B cell (primary cell): ENCODE measurements around the gene METTL9. TPM values are rescaled to one million over a fixed set of nuclear protein-coding genes. Genes with fewer than 3 reads are reported as not detected.

Experiments
- ATAC-seq: fragments of 200-7000 bp; cut with Tn5 transposase; one replicate; pipeline ENCODE4 v1.10.0; 2021; ENCODE audit warnings: low read depth, mild to moderate bottlenecking, moderate number of reproducible peaks, moderate library complexity
- CTCF ChIA-PET: fragments of 350-600 bp; sonication (Branson Sonifier 250); formaldehyde crosslinking; loops from one replicate; lab custom pipeline; 2021; ENCODE audit warnings: antibody characterized with exemption, inconsistent platforms; lab: Charles Lee
- POLR2A ChIA-PET: fragments of 350-600 bp; sonication (Branson Sonifier 250); formaldehyde crosslinking; loops from one replicate; lab custom pipeline; 2021; ENCODE audit warnings: antibody characterized with exemption; lab: Charles Lee
- DNase-seq: peaks from one replicate; pipeline ENCODE4 v3.0.0; 2013
- H2AFZ ChIP-seq: 2 replicates; pipeline ENCODE4 v1.6.1; 2012; ENCODE audit warnings: mild to moderate bottlenecking, low read depth, low read length; ENCODE audit not compliant: insufficient read depth, poor library complexity, severe bottlenecking
- H3K27ac ChIP-seq, 2 donors: 1 replicate in 1 of 2; 2 replicates in 1 of 2; pipeline ENCODE4 v1.5.1; 2012 to 2013; ENCODE audit warnings: low read length in 2 of 2, mild to moderate bottlenecking in 2 of 2, moderate library complexity in 1 of 2
- H3K27me3 ChIP-seq, 4 experiments: fragments of 200-600 bp in 1 of 4; sonication (generic) in 1 of 4; replicated peaks in 1 of 4; 1 replicate in 2 of 4; 2 replicates in 2 of 4; pipeline versions ENCODE4 v1.6.1 to v1.7.0; 2013 to 2016; ENCODE audit warnings: low read length in 3 of 4, mild to moderate bottlenecking in 2 of 4, mixed read lengths in 1 of 4, moderate library complexity in 1 of 4; ENCODE audit not compliant: insufficient read depth in 4 of 4, control insufficient read depth in 3 of 4; ENCODE audit errors: control extremely low read depth in 1 of 4
- H3K36me3 ChIP-seq, 2 experiments: replicated peaks in 1 of 2; 1 replicate in 1 of 2; 2 replicates in 1 of 2; pipeline versions ENCODE4 v1.6.1 to v1.7.1; 2013; ENCODE audit warnings: low read length in 1 of 2; ENCODE audit not compliant: insufficient read depth in 2 of 2, control insufficient read depth in 1 of 2; ENCODE audit errors: control extremely low read depth in 1 of 2, extremely low read depth in 1 of 2
- H3K4me1 ChIP-seq, 2 donors: fragments of 200-600 bp in 1 of 2; sonication (generic) in 1 of 2; 1 replicate in 1 of 2; 2 replicates in 1 of 2; pipeline versions ENCODE4 v1.5.1 to v1.6.1; 2013 to 2017; ENCODE audit warnings: low read length in 2 of 2; ENCODE audit not compliant: control insufficient read depth in 2 of 2, insufficient read depth in 2 of 2
- H3K4me2 ChIP-seq: replicated peaks from 2 replicates; pipeline ENCODE3; 2012; ENCODE audit warnings: mild to moderate bottlenecking, low read depth, low read length; ENCODE audit not compliant: poor library complexity, severe bottlenecking
- H3K4me3 ChIP-seq, 5 experiments: fragments of 200-600 bp in 1 of 5; sonication (generic) in 1 of 5; 1 replicate in 3 of 5; 2 replicates in 2 of 5; pipeline versions ENCODE4 v1.5.1 to v1.7.0; 2011 to 2016; ENCODE audit warnings: low read length in 4 of 5, mild to moderate bottlenecking in 4 of 5, low read depth in 2 of 5, control low read depth in 1 of 5, moderate library complexity in 1 of 5; ENCODE audit not compliant: insufficient read depth in 1 of 5; ENCODE audit errors: control extremely low read depth in 1 of 5, extremely low read depth in 1 of 5
- H3K79me2 ChIP-seq: fragments of 200-600 bp; sonication (generic); one replicate; pipeline ENCODE4 v1.6.0; 2016; ENCODE audit warnings: low read length; ENCODE audit not compliant: control insufficient read depth, insufficient read depth
- H3K9ac ChIP-seq: fragments of 200-600 bp; sonication (generic); 2 replicates; pipeline ENCODE4 v1.6.1; 2017; ENCODE audit warnings: mild to moderate bottlenecking, low read length, moderate library complexity
- H3K9me3 ChIP-seq, 3 donors: one replicate each; pipeline versions ENCODE4 v1.6.1 to v1.7.1; 2013; ENCODE audit warnings: low read length in 2 of 3; ENCODE audit not compliant: control insufficient read depth in 2 of 3, insufficient read depth in 1 of 3; ENCODE audit errors: control extremely low read depth in 1 of 3
- H4K20me1 ChIP-seq: 2 replicates; pipeline ENCODE4 v1.6.0; 2012; ENCODE audit warnings: mild to moderate bottlenecking, low read length; ENCODE audit not compliant: insufficient read depth, control insufficient read depth, poor library complexity, severe bottlenecking
- H3K27ac Mint-ChIP-seq: one replicate; pipeline ENCODE4 v1.8.0; 2021; ENCODE audit warnings: mixed read lengths
- H3K27me3 Mint-ChIP-seq: one replicate; pipeline ENCODE4 v1.8.0; 2021; ENCODE audit warnings: mixed read lengths
- H3K4me1 Mint-ChIP-seq: one replicate; pipeline ENCODE4 v1.8.0; 2021; ENCODE audit warnings: mixed read lengths
- H3K4me3 Mint-ChIP-seq: one replicate; pipeline ENCODE4 v1.8.0; 2021; ENCODE audit warnings: mixed read lengths
- H3K9me3 Mint-ChIP-seq: one replicate; pipeline ENCODE4 v1.8.0; 2022; ENCODE audit warnings: mixed read lengths; ENCODE audit not compliant: insufficient read depth
- EZH2 ChIP-seq: IDR thresholded peaks from 2 replicates; pipeline ENCODE4 v1.6.1; 2012; ENCODE audit warnings: borderline replicate concordance, low read depth, mild to moderate bottlenecking, moderate library complexity, low read length; ENCODE audit not compliant: insufficient read depth, poor library complexity, severe bottlenecking
- WGBS: methylation state at CpG from one replicate; pipeline ENCODE4 v1.1.5; 2013; ENCODE audit warnings: missing lambda C conversion rate; ENCODE audit not compliant: insufficient coverage; 5-methylcytosine and 5-hydroxymethylcytosine counted together
- intact Hi-C: fragments of 100-400 bp; cut with micrococcal nuclease; formaldehyde crosslinking; loops from one replicate; pipeline ENCODE4 v1.10.0; 2022
- polyA plus RNA-seq: library from polyadenylated mRNA; depleted of rRNA; stranded (reverse); fragments of >200 nt; gene quantifications from 2 replicates; pipeline ENCODE4 v1.2.3, GENCODE V29; 2012
- small RNA-seq: library from RNA; depleted of rRNA; stranded (forward); fragments of <200 nt; gene quantifications from one replicate; pipeline ENCODE3, GENCODE V24; 2012; ENCODE audit warnings: low replicate concordance, low read depth; ENCODE audit not compliant: insufficient read length
- total RNA-seq, 2 donors: library from RNA; stranded (reverse); fragments of 120-200 nt in 1 of 2; gene quantifications; 1 replicate in 1 of 2; 2 replicates in 1 of 2; pipeline versions ENCODE4 v1.2.3 to v1.2.4, GENCODE V29; 2013 to 2022
- TF ChIP-seq, protein P1 (sequence below): fragments of 200-600 bp; IDR thresholded peaks from one replicate; pipeline ENCODE4 v1.8.0; 2022; ENCODE audit warnings: antibody characterized with exemption, mild to moderate bottlenecking

METTL9 gene
- total and polyA plus RNA-seq, 2 donors (not counting 1 experiment from before 2014, with no cell fraction given) = 34.0 to 57.7 TPM

DNA sequence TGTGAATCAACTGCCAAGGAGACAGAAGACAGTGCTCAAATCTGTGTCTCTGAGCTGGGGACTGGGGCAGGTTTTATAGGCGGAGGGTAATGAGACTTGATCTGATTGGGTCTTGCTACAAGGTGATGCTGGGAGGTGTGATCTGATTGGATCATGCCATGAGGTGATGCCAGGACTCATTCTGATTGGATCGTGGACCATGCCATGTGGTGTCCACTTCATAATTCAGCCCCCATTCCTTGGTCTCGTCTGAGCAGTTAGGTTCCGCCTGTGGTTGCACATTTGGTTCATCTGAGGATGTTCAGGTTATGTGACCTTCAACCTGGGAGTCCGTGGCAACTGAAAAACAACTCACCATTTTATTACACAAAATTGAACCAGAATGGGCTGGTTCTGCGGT, 105.4 kb downstream of the METTL9 start:
- H3K79me2 ChIP-seq = no peaks in the 10 kb centered on the region
- intact Hi-C loops = loop anchor here (10.0 kb wide), 1 partner anchor 1730 kb away; no protein-coding TSS in a partner anchor
- Mint-ChIP-seq H3K4me1 (peaks cover 16% of the 10 kb centered on the region), H3K4me3 (no peak overlapping the region), H3K27me3 (peaks cover 26% of the 10 kb centered on the region), H3K27ac (no peak overlapping the region), H3K9me3 (no peaks in the 10 kb centered on the region)
- no peak overlapping the region for H3K4me2 ChIP-seq
- peaks cover 0 to 2% (median 0%) of the 10 kb centered on the region in 3 donors for H3K9me3 ChIP-seq
- ChIA-PET CTCF (interaction anchor here (1.0 to 10.9 kb wide), 3 partner anchors 17 to 123 kb away, joined by 3 to 129 read pairs (median 92); no protein-coding TSS in a partner anchor), POLR2A (no interaction called here)
- no peaks in the 10 kb centered on the region for H4K20me1 ChIP-seq
- H2AFZ ChIP-seq = no peak overlapping the region
- peaks cover 14 to 21% of the 10 kb centered on the region in 2 donors for H3K4me1 ChIP-seq
- TF ChIP-seq, protein P1, sequence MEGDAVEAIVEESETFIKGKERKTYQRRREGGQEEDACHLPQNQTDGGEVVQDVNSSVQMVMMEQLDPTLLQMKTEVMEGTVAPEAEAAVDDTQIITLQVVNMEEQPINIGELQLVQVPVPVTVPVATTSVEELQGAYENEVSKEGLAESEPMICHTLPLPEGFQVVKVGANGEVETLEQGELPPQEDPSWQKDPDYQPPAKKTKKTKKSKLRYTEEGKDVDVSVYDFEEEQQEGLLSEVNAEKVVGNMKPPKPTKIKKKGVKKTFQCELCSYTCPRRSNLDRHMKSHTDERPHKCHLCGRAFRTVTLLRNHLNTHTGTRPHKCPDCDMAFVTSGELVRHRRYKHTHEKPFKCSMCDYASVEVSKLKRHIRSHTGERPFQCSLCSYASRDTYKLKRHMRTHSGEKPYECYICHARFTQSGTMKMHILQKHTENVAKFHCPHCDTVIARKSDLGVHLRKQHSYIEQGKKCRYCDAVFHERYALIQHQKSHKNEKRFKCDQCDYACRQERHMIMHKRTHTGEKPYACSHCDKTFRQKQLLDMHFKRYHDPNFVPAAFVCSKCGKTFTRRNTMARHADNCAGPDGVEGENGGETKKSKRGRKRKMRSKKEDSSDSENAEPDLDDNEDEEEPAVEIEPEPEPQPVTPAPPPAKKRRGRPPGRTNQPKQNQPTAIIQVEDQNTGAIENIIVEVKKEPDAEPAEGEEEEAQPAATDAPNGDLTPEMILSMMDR = no peak
- no peak for TF ChIP-seq EZH2
- H3K4me3 ChIP-seq = no peak overlapping the region
- H3K27ac ChIP-seq = no peak overlapping the region
- no peak for DNase-seq
- 92% methylated on average over 4 of the region's 6 CpGs for WGBS
- H3K9ac ChIP-seq = no peak overlapping the region
- no peaks in the 10 kb centered on the region for H3K36me3 ChIP-seq
- no peak for ATAC-seq
- H3K27me3 ChIP-seq = peaks cover 0 to 16% (median 5%) of the 10 kb centered on the region in 4 experiments

Small RNAs within 50 kb of the gene (small RNA-seq; reads per million reads assigned to genes)
- gene RF00478 (not detected), gene RNU6-1005P (0.57 reads per million), gene RNU6-196P (not detected)

Other genes starting within 250 kb of the METTL9 start
- 0.63 and 1.3 TPM in 2 replicates for gene IGSF6, start 53.0 kb downstream of the METTL9 start, total RNA-seq
- gene IGSF6, start 53.0 kb downstream of the METTL9 start, polyA plus RNA-seq = 0.33 and 0.92 TPM in 2 replicates
- 0.07 and 0.39 TPM in 2 replicates for gene OTOA, start 64.4 kb downstream of the METTL9 start, total RNA-seq
- 0.06 TPM in 1 of 2 replicates, not detected in the other for gene OTOA, start 64.4 kb downstream of the METTL9 start, polyA plus RNA-seq